ENCODE data around the gene FAM217A. TPM values are rescaled to one million over a fixed set of nuclear protein-coding genes. Genes with fewer than 3 reads are reported as not detected.

Gene FAM217A
- total and polyA plus RNA-seq, 10 of the 15 experiments (the other 5 are each of a cell fraction or from before 2014, with no cell fraction given), result 0.09 to 0.11 TPM; not detected in 8

- no TSS peak for BruUV-seq (replicated peaks)
- Histone ChIP-seq H2AFZ (ENCODE audit: control insufficient read depth, low read depth, low read length) (no peak overlapping the region), H3K9me3 (replicated peaks; ENCODE audit: control insufficient read depth, insufficient read depth, low read length) (no peaks in the 10 kb centered on the region), H3K27ac (ENCODE audit: control insufficient read depth, insufficient read depth) (no peak overlapping the region), H3K4me3 (no peak overlapping the region), H3K27me3 (replicated peaks in 1 of 2; ENCODE audit: control insufficient read depth in 2 of 2, insufficient read depth in 2 of 2, low read length in 1 of 2) (no peaks in the 10 kb centered on the region), H3K4me1 (ENCODE audit: control insufficient read depth, insufficient read depth, low read length) (no peaks in the 10 kb centered on the region), H3K79me2 (ENCODE audit: control insufficient read depth, insufficient read depth, low read length) (no peaks in the 10 kb centered on the region), H3K9ac (ENCODE audit: control insufficient read depth, insufficient read depth, low read length) (no peak overlapping the region), H3K36me3 (ENCODE audit: control insufficient read depth in 2 of 2, insufficient read depth in 2 of 2, low read length in 1 of 2) (peaks cover 0 to 8% of the 10 kb centered on the region in 2 experiments; a peak in 3 of 4 replicates), H3K4me2 (ENCODE audit: control insufficient read depth, insufficient read depth) (no peak overlapping the region), H4K20me1 (ENCODE audit: control insufficient read depth, insufficient read depth) (no peaks in the 10 kb centered on the region)
- FAIRE-seq (no peak), ATAC-seq (no peak), DNase-seq (ENCODE audit: low read depth, low spot score) (no peak)
- CTCF ChIA-PET, result interaction anchor here (1.2 to 1.6 kb wide), 3 partner anchors 11 to 148 kb away, joined by 4 read pairs; no protein-coding TSS in a partner anchor
- TF ChIP-seq PAX8 (IDR thresholded peaks at IDR 0.05) (no peak), NR2F1 (conservative IDR thresholded peaks at IDR 0.05) (peak; percentile 62), EZH2 (IDR thresholded peaks at IDR 0.05; ENCODE audit: borderline replicate concordance, control insufficient read depth, low read depth, low read length) (no peak)
- intact Hi-C loops (cut with micrococcal nuclease; ENCODE audit: unreplicated experiment) (no loop called here), in situ Hi-C loops (cut with MboI) (no loop called here)
- WGBS (ENCODE audit: insufficient coverage, insufficient replicate concordance, low lambda C conversion rate, missing lambda C conversion rate), result 75% methylated on average over 8 of the region's 8 CpGs
- SMC1A ChIA-PET (ENCODE audit: uncharacterized antibody, unreplicated experiment), result interaction anchor here (1.2 kb wide), 1 partner anchor 14 kb away, joined by 5 read pairs; no protein-coding TSS in a partner anchor
- POLR2A ChIA-PET, result no interaction called here
- RAD21 ChIA-PET (ENCODE audit: unreplicated experiment), result interaction anchor here (0.8 kb wide), 1 partner anchor 29 kb away, joined by 3 read pairs; no protein-coding TSS in a partner anchor
These were observed 47.3 kb upstream of the FAM217A start for GRCh38 chr6:4125933-4126864.

GRCh38 chr6:4125500-4125899 is 46.6 kb upstream of the FAM217A start:
- intact Hi-C loops (cut with micrococcal nuclease; ENCODE audit: unreplicated experiment) (no loop called here), in situ Hi-C loops (cut with MboI) (no loop called here)
- no peaks in the 10 kb centered on the region for H3K27me3 ChIP-seq (replicated peaks in 1 of 2; ENCODE audit: control insufficient read depth in 2 of 2, insufficient read depth in 2 of 2, low read length in 1 of 2)
- no peak overlapping the region for H2AFZ ChIP-seq (ENCODE audit: control insufficient read depth, low read depth, low read length)
- no peak overlapping the region for H3K9ac ChIP-seq (ENCODE audit: control insufficient read depth, insufficient read depth, low read length)
- peaks cover 0 to 8% of the 10 kb centered on the region in 2 experiments; a peak in 3 of 4 replicates for H3K36me3 ChIP-seq (ENCODE audit: control insufficient read depth in 2 of 2, insufficient read depth in 2 of 2, low read length in 1 of 2)
- no peaks in the 10 kb centered on the region for H3K9me3 ChIP-seq (replicated peaks; ENCODE audit: control insufficient read depth, insufficient read depth, low read length)
- no peak for ATAC-seq
- ChIA-PET POLR2A (no interaction called here), CTCF (interaction anchor here (1.6 kb wide), 1 partner anchor 30 kb away, joined by 4 read pairs; no protein-coding TSS in a partner anchor), SMC1A (ENCODE audit: uncharacterized antibody, unreplicated experiment) (no interaction called here), RAD21 (ENCODE audit: unreplicated experiment) (no interaction called here)
- H3K4me1 ChIP-seq (ENCODE audit: control insufficient read depth, insufficient read depth, low read length), result no peaks in the 10 kb centered on the region
- H3K4me2 ChIP-seq (ENCODE audit: control insufficient read depth, insufficient read depth), result no peak overlapping the region
- no peak for FAIRE-seq
- no peak for TF ChIP-seq REST (IDR thresholded peaks at IDR 0.05; ENCODE audit: low read depth, low read length)
- TF ChIP-seq EED (IDR thresholded peaks at IDR 0.05; ENCODE audit: low read depth), result no peak
- TF ChIP-seq ZZZ3 (IDR thresholded peaks at IDR 0.05; ENCODE audit: control insufficient read depth, insufficient read length, low read depth), result no peak
- no peak for TF ChIP-seq ELK1 (IDR thresholded peaks at IDR 0.05; ENCODE audit: low read depth, low read length)
- no peak for TF ChIP-seq MXI1 (IDR thresholded peaks at IDR 0.05; ENCODE audit: low read depth, low read length)
- TF ChIP-seq CHD4 (IDR thresholded peaks at IDR 0.05), result no peak
- no peak for TF ChIP-seq ZNF274 (IDR thresholded peaks at IDR 0.05; ENCODE audit: insufficient read depth, insufficient read length)
- TF ChIP-seq ZBED1 (IDR thresholded peaks at IDR 0.05; ENCODE audit: borderline replicate concordance), result no peak
- TF ChIP-seq PAX8 (IDR thresholded peaks at IDR 0.05), result no peak
- no peak for TF ChIP-seq CHD1 (IDR thresholded peaks at IDR 0.05; ENCODE audit: low read depth, low read length)
- H4K20me1 ChIP-seq (ENCODE audit: control insufficient read depth, insufficient read depth), result no peaks in the 10 kb centered on the region
- no TSS peak for BruUV-seq (replicated peaks)
- no peak overlapping the region for H3K27ac ChIP-seq (ENCODE audit: control insufficient read depth, insufficient read depth)
- H3K79me2 ChIP-seq (ENCODE audit: control insufficient read depth, insufficient read depth, low read length), result no peaks in the 10 kb centered on the region
- DNase-seq (ENCODE audit: low read depth, low spot score), result no peak
- no peak overlapping the region for H3K4me3 ChIP-seq
- over 99% methylated on average over 5 of the region's 5 CpGs for WGBS (ENCODE audit: insufficient coverage, insufficient replicate concordance, low lambda C conversion rate, missing lambda C conversion rate)

Measured in GM12878 (cell line).